Measurements from ENCODE around the gene ATF5. TPM values are rescaled to one million over a fixed set of nuclear protein-coding genes. Genes with fewer than 3 reads are reported as not detected.
A peak's percentile ranks its signal among the peaks of the same experiment; 100 is the strongest.

ATF5 gene
- total and polyA plus RNA-seq, 11 donors = 3.9 to 33.0 (median 9.5) TPM

GRCh38 chr19:49911381-49912145 is 17.4 kb upstream of the ATF5 start:
- H3K36me3 ChIP-seq = peaks cover 0 to 76% (median 50%) of the 10 kb centered on the region in 9 donors
- H3K4me1 ChIP-seq = peaks cover 0 to 37% (median 4%) of the 10 kb centered on the region in 12 donors
- TF ChIP-seq POLR2A (IDR thresholded peaks at IDR 0.05) = no peak
- H3K4me3 ChIP-seq = no peak overlapping the region
- intact Hi-C loops (cut with DNase I) = no loop called here
- DNase-seq = peak in 1 of 5 donors; percentile 39
- WGBS, 4 donors = 61 to 71% (median 65%) methylated on average over 9 of the region's 9 CpGs
- peak in 3 of 4 donors; percentile 24 to 62 (median 47) for ATAC-seq
- no peaks in the 10 kb centered on the region for H3K27me3 ChIP-seq
- peak overlapping the region in 3 of 12 donors; percentile 29 to 90 (median 38) for H3K27ac ChIP-seq
- H3K9me3 ChIP-seq = no peaks in the 10 kb centered on the region

GRCh38 chr19:49912965-49913685 is 15.9 kb upstream of the ATF5 start:
- WGBS, 4 donors = 80 to 86% (median 83%) methylated on average over 21 of the region's 21 CpGs
- H3K27me3 ChIP-seq = no peaks in the 10 kb centered on the region
- H3K4me3 ChIP-seq = no peak overlapping the region
- TF ChIP-seq CTCF (IDR thresholded peaks at IDR 0.05) (no peak), POLR2A (IDR thresholded peaks at IDR 0.05) (no peak)
- DNase-seq (peak in 1 of 5 donors; percentile 51), ATAC-seq (no peak)
- peak overlapping the region in 1 of 12 donors; percentile 49 for H3K27ac ChIP-seq
- H3K4me1 ChIP-seq = peaks cover 0 to 47% (median 4%) of the 10 kb centered on the region in 12 donors
- H3K36me3 ChIP-seq = peaks cover 0 to 74% (median 42%) of the 10 kb centered on the region in 9 donors
- no peaks in the 10 kb centered on the region for H3K9me3 ChIP-seq
- intact Hi-C loops (cut with DNase I) = no loop called here

- TF ChIP-seq POLR2A (IDR thresholded peaks at IDR 0.05) = no peak
- TF ChIP-seq CTCF (IDR thresholded peaks at IDR 0.05) = no peak
- H3K4me1 ChIP-seq = peaks cover 0 to 52% (median 4%) of the 10 kb centered on the region in 12 donors
- H3K36me3 ChIP-seq = peaks cover 0 to 73% (median 36%) of the 10 kb centered on the region in 9 donors
- H3K27ac ChIP-seq = no peak overlapping the region
- no peak for ATAC-seq
- no peaks in the 10 kb centered on the region for H3K27me3 ChIP-seq
- no peak overlapping the region for H3K4me3 ChIP-seq
- H3K9me3 ChIP-seq = no peaks in the 10 kb centered on the region
- WGBS, 4 donors = 87 to 93% (median 92%) methylated on average over 10 of the region's 10 CpGs
- no peak for DNase-seq
- intact Hi-C loops (cut with DNase I) = no loop called here
These were observed 15.3 kb upstream of the ATF5 start for GRCh38 chr19:49913720-49914119.

- Histone ChIP-seq H3K4me3 (no peak overlapping the region), H3K9me3 (no peaks in the 10 kb centered on the region), H3K36me3 (peaks cover 0 to 69% (median 27%) of the 10 kb centered on the region in 9 donors), H3K27ac (no peak overlapping the region), H3K4me1 (peaks cover 0 to 47% (median 4%) of the 10 kb centered on the region in 12 donors), H3K27me3 (no peaks in the 10 kb centered on the region)
- 94 to 96% (median 95%) methylated on average over 6 of the region's 6 CpGs for WGBS, 4 donors
- intact Hi-C loops (cut with DNase I) = no loop called here
- TF ChIP-seq POLR2A (IDR thresholded peaks at IDR 0.05) (no peak), CTCF (IDR thresholded peaks at IDR 0.05) (peak in 1 of 12 donors; percentile 7)
- ATAC-seq = no peak
- no peak for DNase-seq
These were observed 13.7 kb upstream of the ATF5 start for GRCh38 chr19:49915271-49915670.
